Stimulated activated CD8-positive, alpha-beta memory T cell treated with anti-CD3 and anti-CD28 coated beads, Interleukin-7, amount 100 ng/mL, for 4 hours (primary cell): ENCODE results near the gene TTK.
"Not testable (repeated sequence)": the region's sequence is repeated elsewhere in the genome, so short reads cannot be mapped to it uniquely, and the experiment has no call there.

Experiments used
- DNase-seq, 2 donors: peaks; one replicate each; pipeline ENCODE4 v3.0.0-alpha.2; 2020; ENCODE audit warnings: low read depth in 2 of 2

Gene TTK

DNA sequence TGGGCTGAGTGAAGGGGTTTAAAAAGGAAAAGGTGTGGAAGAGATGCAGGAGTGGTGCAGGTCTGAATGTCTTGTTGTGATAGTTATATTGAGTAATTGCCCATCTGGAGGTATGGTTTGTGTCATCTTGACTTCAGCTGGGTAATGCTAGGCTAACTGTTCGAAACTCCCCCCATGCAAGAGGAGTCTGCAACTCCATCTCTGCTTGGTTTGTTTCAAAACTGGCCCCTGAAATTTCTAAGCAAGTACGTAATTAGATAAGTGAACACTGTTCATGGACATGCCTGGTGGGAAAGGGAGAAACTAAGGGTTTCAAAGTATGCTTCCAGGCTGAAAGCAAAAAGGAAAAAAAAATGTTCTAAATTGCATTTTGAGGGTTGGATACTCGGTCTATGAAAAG, 17.1 kb downstream of the TTK start:
- DNase-seq = no peak

- no peak for DNase-seq
Measured at GRCh38 chr6:80022803-80023202, 18.4 kb downstream of the TTK start.

DNA sequence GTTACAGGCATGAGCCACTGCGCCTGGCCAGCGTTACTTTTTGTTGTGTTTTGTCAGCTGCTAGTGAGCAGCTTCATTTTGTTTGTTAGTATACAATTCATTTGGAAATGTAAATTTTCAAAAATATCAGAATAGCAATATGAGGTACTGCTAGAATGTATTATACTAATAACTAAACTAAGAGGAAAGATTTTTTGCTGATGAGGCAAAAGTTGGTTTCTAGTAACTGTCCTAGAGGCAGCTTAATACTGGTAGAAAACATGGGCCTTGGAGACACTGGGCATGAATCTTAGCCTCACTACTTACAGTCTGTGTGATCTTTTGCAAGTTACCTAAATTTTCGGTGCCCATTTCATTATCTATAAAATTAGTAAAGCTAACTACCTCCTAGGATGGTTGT, 24.1 kb downstream of the TTK start:
- no peak for DNase-seq

- no peak for DNase-seq
Measured at GRCh38 chr6:80029470-80029869, 25.0 kb downstream of the TTK start.

DNA sequence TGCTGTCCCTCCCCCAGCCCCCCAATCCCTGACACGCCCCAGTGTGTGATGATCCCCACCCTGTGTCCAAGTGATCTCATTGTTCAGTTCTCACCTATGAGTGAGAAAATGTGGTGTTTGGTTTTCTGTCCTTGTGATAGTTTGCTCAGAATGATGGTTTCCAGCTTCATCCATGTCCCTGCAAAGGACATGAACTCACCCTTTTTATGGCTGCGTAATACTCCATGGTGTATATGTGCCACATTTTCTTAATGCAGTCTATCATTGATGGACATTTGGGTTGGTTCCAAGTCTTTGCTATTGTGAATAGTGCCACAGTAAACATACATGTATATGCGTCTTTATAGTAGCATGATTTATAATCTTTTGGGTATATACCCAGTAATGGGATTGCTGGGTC, 43.8 kb downstream of the TTK start:
- DNase-seq = not testable (repeated sequence)

GRCh38 chr6:80060774-80061173, 56.3 kb downstream of the TTK start:
- DNase-seq = no peak

GRCh38 chr6:80068146-80068545, 63.7 kb downstream of the TTK start:
- DNase-seq = not testable (repeated sequence)

DNA sequence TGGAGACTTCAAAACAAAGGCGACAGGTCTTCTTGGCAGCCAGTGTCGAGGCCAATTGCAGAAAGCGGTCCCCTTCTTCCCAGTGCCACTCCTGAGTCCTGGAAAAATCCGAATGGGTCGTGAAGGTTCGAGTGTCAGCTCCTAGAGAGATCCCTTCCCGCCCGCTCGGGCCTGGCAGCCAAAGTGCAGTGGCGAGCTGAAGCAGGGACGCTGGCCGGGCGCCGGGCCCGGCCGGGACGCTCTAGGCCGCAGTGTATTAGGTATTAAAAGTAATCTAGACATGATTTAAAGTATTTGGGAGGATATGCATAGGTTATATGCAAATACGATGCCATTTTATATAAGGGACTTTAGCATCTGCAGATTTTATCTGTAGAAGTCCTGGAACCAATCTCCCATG, 66.0 kb downstream of the TTK start:
- not testable (repeated sequence) for DNase-seq

- DNase-seq = no peak
Measured at GRCh38 chr6:80077067-80077466, 72.6 kb downstream of the TTK start.

DNA sequence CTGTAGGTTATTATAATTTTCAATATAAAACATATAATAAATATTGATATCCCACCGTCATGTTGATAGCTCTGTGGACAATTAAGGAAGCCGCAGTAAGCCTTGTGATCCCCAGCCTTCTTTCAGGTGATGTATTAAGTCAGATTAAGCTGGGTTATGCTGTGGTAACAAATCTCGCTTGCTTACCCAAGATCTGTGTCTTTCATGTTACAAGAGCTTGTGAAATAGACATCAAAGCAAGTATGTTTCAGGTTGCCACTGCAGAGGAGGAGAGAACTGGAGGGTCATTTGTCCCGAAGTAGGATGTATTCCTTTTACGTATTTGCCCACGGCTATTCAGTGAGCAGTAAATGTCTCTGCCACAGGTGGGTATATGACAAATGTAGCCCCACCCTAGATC, 84.2 kb downstream of the TTK start:
- DNase-seq = no peak

- no peak for DNase-seq
Measured at GRCh38 chr6:80091506-80091905, 87.1 kb downstream of the TTK start.
